ENCODE data around the gene SLC7A14. TPM values are rescaled to one million over a fixed set of nuclear protein-coding genes. Genes with fewer than 3 reads are reported as not detected.
A peak's percentile ranks its signal among the peaks of the same experiment; 100 is the strongest.

The SLC7A14 gene
- total and polyA plus RNA-seq, 12 donors = under 0.01 TPM; not detected in 11

DNA sequence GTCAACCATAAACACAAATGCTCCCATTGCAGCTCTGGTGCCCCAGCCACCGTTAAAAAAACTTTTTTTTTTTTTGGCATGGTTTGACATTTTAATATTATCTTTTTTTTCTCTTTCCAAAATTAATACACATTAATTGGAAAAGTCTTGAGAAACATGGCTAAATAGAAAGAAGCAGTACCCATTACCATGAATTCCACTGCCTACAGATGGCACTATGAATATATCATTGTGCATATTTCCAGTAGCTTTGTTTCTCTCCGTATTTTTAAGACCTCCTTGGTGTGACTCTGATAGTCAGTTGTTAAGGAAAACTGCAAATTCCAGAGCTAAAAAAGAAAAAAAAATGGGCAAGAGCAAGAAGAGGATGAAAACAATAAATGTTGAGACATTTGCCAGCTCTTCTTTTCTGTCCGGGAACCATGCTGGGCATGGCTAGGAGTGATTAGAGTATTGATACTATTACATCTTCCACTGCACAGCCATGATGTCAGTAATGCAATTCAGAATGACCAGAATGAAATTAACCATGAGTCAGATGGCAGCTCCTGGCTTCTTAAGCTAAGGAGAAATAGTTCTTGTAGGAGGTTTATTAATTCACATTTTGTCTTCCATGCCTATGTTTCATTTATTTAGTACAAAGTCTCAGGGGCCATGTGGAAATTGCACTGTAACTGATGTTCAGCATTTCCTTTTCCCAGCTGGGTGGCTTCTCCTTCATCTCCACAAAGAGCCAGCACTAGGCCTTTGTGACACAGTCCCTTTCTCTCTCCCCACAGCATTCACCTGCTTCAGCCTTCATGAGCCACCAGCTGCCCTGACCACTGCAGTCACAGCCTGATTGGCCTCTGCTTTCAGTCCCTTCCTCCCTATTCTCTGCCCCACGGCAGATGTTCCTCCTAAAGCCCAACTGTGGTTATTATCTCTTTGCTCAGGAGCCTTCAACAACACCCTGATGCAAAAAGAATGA lies 31.8 kb downstream of the SLC7A14 start:
- Histone ChIP-seq H3K4me3 (no peak overlapping the region), H3K4me1 (no peaks in the 10 kb centered on the region), H3K27me3 (no peaks in the 10 kb centered on the region), H3K9me3 (no peaks in the 10 kb centered on the region), H3K27ac (no peak overlapping the region), H3K36me3 (no peaks in the 10 kb centered on the region)
- ATAC-seq (no peak), DNase-seq (no peak)
- intact Hi-C loops (cut with DNase I) = loop anchor here in 8 of 10 donors (5.0 to 10.0 kb wide), 4 partner anchors 138 to 261 kb away; no protein-coding TSS in a partner anchor
- TF ChIP-seq, protein P1, sequence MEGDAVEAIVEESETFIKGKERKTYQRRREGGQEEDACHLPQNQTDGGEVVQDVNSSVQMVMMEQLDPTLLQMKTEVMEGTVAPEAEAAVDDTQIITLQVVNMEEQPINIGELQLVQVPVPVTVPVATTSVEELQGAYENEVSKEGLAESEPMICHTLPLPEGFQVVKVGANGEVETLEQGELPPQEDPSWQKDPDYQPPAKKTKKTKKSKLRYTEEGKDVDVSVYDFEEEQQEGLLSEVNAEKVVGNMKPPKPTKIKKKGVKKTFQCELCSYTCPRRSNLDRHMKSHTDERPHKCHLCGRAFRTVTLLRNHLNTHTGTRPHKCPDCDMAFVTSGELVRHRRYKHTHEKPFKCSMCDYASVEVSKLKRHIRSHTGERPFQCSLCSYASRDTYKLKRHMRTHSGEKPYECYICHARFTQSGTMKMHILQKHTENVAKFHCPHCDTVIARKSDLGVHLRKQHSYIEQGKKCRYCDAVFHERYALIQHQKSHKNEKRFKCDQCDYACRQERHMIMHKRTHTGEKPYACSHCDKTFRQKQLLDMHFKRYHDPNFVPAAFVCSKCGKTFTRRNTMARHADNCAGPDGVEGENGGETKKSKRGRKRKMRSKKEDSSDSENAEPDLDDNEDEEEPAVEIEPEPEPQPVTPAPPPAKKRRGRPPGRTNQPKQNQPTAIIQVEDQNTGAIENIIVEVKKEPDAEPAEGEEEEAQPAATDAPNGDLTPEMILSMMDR (IDR thresholded peaks at IDR 0.05) = peak in 5 of 9 donors; percentile 16 to 51 (median 42)
- 59 to 63% methylated on average over 4 of the region's 4 CpGs for WGBS, 2 donors

DNA sequence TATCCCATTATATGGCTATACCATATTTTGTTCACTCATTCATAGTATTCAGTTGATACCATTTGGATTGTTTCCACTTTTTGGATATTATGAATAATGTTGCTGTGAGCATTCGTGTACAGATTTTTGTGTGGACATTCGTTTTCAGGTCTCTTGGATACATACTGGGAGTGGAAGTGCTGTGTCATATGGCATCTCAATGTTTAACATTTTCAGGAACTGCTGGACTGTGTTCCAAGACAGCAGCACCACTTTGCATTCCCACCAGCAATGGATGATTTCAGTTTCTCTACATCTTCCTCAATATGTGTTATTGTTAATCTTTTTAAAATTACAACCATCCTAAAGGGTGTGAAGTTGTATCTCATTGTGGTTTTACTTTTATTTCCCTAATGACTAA lies 34.6 kb downstream of the SLC7A14 start:
- ATAC-seq (no peak), DNase-seq (no peak)
- Histone ChIP-seq H3K4me1 (no peaks in the 10 kb centered on the region), H3K36me3 (no peaks in the 10 kb centered on the region), H3K27ac (no peak overlapping the region), H3K27me3 (peaks cover 0 to 13% (median 0%) of the 10 kb centered on the region in 7 donors), H3K4me3 (no peak overlapping the region), H3K9me3 (no peaks in the 10 kb centered on the region)
- TF ChIP-seq, protein P1 (IDR thresholded peaks at IDR 0.05) = no peak
- intact Hi-C loops (cut with DNase I) = loop anchor here in 8 of 10 donors (5.0 to 10.0 kb wide), 4 partner anchors 141 to 264 kb away; no protein-coding TSS in a partner anchor
- WGBS, 2 donors = 60 to 66% methylated on average over 2 of the region's 2 CpGs

DNA sequence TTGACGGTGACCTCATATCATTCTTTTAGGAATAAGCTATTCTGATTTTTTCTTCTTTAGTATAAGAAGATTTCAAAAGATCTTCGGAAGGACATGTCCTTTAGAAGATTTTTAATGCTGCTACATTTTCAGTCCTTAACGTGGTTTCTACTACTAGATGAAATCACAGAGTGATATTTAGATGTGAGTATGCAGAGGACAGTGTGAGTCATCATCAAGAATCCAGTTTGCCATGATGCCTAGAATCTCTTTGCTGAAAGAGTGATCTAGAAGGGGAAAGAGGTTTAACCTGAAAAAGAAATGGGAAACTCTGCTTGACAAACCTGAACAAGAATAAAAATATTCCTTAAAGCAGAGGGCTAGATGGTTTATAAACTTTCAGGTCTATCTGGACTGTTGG lies 43.2 kb downstream of the SLC7A14 start:
- Histone ChIP-seq H3K4me3 (no peak overlapping the region), H3K4me1 (no peaks in the 10 kb centered on the region), H3K9me3 (no peaks in the 10 kb centered on the region), H3K27me3 (peaks cover 0 to 15% (median 3%) of the 10 kb centered on the region in 7 donors), H3K27ac (no peak overlapping the region), H3K36me3 (no peaks in the 10 kb centered on the region)
- TF ChIP-seq, protein P1 (IDR thresholded peaks at IDR 0.05) = no peak
- ATAC-seq (no peak), DNase-seq (no peak)
- 86 to 92% methylated on average over 3 of the region's 3 CpGs for WGBS, 2 donors
- intact Hi-C loops (cut with DNase I) = loop anchor here in 1 of 10 donors (10.0 kb wide), 1 partner anchor 272 kb away; no protein-coding TSS in a partner anchor

DNA sequence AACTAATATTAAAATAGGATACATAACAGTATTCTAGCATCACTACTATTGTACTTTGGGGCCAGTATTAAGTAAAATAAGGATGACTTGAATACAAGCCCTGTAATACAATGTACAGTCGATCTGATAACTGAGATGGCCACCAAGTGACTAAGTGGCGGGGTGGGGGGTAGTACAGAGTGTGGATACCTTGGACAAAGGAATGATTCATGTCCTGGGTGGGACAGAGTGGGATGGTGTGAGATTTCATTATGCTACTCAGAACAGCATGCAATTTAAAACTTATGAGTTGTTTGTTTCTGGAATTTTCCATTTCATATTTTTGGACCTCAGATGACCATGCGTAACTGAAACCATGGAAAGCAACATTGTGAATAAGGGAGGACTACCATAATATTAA lies 46.0 kb downstream of the SLC7A14 start:
- intact Hi-C loops (cut with DNase I) = loop anchor here in 1 of 10 donors (10.0 kb wide), 1 partner anchor 275 kb away; no protein-coding TSS in a partner anchor
- TF ChIP-seq, protein P1 (IDR thresholded peaks at IDR 0.05) = no peak
- Histone ChIP-seq H3K27ac (no peak overlapping the region), H3K27me3 (peaks cover 0 to 11% (median 3%) of the 10 kb centered on the region in 7 donors), H3K36me3 (no peaks in the 10 kb centered on the region), H3K4me3 (no peak overlapping the region), H3K4me1 (no peaks in the 10 kb centered on the region), H3K9me3 (no peaks in the 10 kb centered on the region)
- ATAC-seq (no peak), DNase-seq (no peak)
- 85 to 87% methylated on average over 3 of the region's 3 CpGs for WGBS, 2 donors
